Neuronal stem cell (in vitro differentiated cells): ENCODE measurements around the gene KCTD2.

Source experiments
- DNase-seq: peaks from one replicate; pipeline ENCODE4 v3.0.0-alpha.2; 2013; ENCODE audit warnings: low spot score
- H2AFZ ChIP-seq: one replicate; pipeline ENCODE4 v1.6.1; 2013; ENCODE audit warnings: mild to moderate bottlenecking, low read length, inconsistent platforms
- H2AK5ac ChIP-seq: 2 replicates; pipeline ENCODE4 v1.6.1; 2013; ENCODE audit warnings: low read depth, mild to moderate bottlenecking, inconsistent platforms, low read length, moderate library complexity, mixed read lengths
- H2BK120ac ChIP-seq: 2 replicates; pipeline ENCODE4 v1.6.1; 2013; ENCODE audit warnings: low read depth, mild to moderate bottlenecking, inconsistent platforms, low read length, moderate library complexity, mixed read lengths
- H2BK12ac ChIP-seq: one replicate; pipeline ENCODE4 v1.6.1; 2013; ENCODE audit warnings: low read length, inconsistent platforms
- H2BK15ac ChIP-seq: 2 replicates; pipeline ENCODE4 v1.6.1; 2013; ENCODE audit warnings: mild to moderate bottlenecking, low read length, inconsistent platforms, mixed read lengths
- H2BK5ac ChIP-seq: one replicate; pipeline ENCODE4 v1.6.1; 2013; ENCODE audit warnings: inconsistent platforms, mild to moderate bottlenecking, low read length, moderate library complexity
- H3K14ac ChIP-seq: one replicate; pipeline ENCODE4 v1.6.1; 2013; ENCODE audit warnings: low read length, inconsistent platforms
- H3K18ac ChIP-seq: 2 replicates; pipeline ENCODE4 v1.6.1; 2013; ENCODE audit warnings: low read length, inconsistent platforms
- H3K23ac ChIP-seq: 2 replicates; pipeline ENCODE4 v1.6.1; 2013; ENCODE audit warnings: low read depth, mild to moderate bottlenecking, mixed read lengths, low read length, inconsistent platforms; ENCODE audit not compliant: poor library complexity
- H3K27ac ChIP-seq: replicated peaks from 3 replicates; pipeline ENCODE4 v1.5.1; 2013; ENCODE audit warnings: low read length, inconsistent platforms
- H3K27me3 ChIP-seq, 3 experiments: 2 replicates each; pipeline ENCODE4 v1.6.1; 2013; ENCODE audit warnings: low read length in 3 of 3, mild to moderate bottlenecking in 2 of 3, inconsistent platforms in 1 of 3, low read depth in 1 of 3, mixed read lengths in 1 of 3, moderate library complexity in 1 of 3; ENCODE audit not compliant: control insufficient read depth in 3 of 3, insufficient read depth in 3 of 3
- H3K36me3 ChIP-seq, 2 donors: replicated peaks in 1 of 2; 2 replicates each; pipeline ENCODE4 v1.6.1; 2013; ENCODE audit warnings: low read length in 2 of 2; ENCODE audit not compliant: control insufficient read depth in 2 of 2, insufficient read depth in 2 of 2
- H3K4ac ChIP-seq: 2 replicates; pipeline ENCODE4 v1.6.1; 2013; ENCODE audit warnings: inconsistent platforms, mild to moderate bottlenecking, low read length, moderate library complexity
- H3K4me1 ChIP-seq, 2 donors: 1 replicate in 1 of 2; 2 replicates in 1 of 2; pipeline ENCODE4 v1.6.1; 2013; ENCODE audit warnings: low read length in 2 of 2, low read depth in 1 of 2; ENCODE audit not compliant: control insufficient read depth in 2 of 2, insufficient read depth in 1 of 2
- H3K4me2 ChIP-seq: one replicate; pipeline ENCODE4 v1.6.1; 2013; ENCODE audit warnings: mild to moderate bottlenecking, low read length, inconsistent platforms; ENCODE audit not compliant: insufficient read depth, poor library complexity, severe bottlenecking
- H3K4me3 ChIP-seq, 2 donors: 2 replicates each; pipeline ENCODE4 v1.5.1; 2013; ENCODE audit warnings: low read length in 2 of 2, mild to moderate bottlenecking in 2 of 2, inconsistent platforms in 1 of 2, moderate library complexity in 1 of 2
- H3K79me1 ChIP-seq: one replicate; pipeline ENCODE4 v1.6.1; 2013; ENCODE audit warnings: low read depth, mild to moderate bottlenecking, inconsistent platforms, low read length, moderate library complexity
- H3K9ac ChIP-seq: one replicate; pipeline ENCODE4 v1.6.1; 2013; ENCODE audit warnings: mild to moderate bottlenecking, low read depth, low read length, inconsistent platforms; ENCODE audit not compliant: poor library complexity
- H3K9me3 ChIP-seq, 2 donors: replicated peaks in 1 of 2; 2 replicates each; pipeline versions ENCODE3 to v1.6.1; 2013; ENCODE audit warnings: low read length in 2 of 2, mild to moderate bottlenecking in 2 of 2, inconsistent platforms in 1 of 2, low read depth in 1 of 2, mixed read lengths in 1 of 2, moderate library complexity in 1 of 2; ENCODE audit not compliant: control insufficient read depth in 2 of 2, insufficient read depth in 1 of 2
- H4K8ac ChIP-seq: one replicate; pipeline ENCODE4 v1.6.1; 2013; ENCODE audit warnings: low read depth, mild to moderate bottlenecking, inconsistent platforms, low read length, moderate library complexity
- H4K91ac ChIP-seq: one replicate; pipeline ENCODE4 v1.6.1; 2013; ENCODE audit warnings: low read length, low read depth, mild to moderate bottlenecking, inconsistent platforms; ENCODE audit not compliant: poor library complexity
- WGBS, 2 donors: extraction: QIAGEN DNeasy Blood & Tissue Kit; methylation state at CpG; one replicate each; pipeline ENCODE4 v1.1.7; 2013; ENCODE audit warnings: missing lambda C conversion rate in 2 of 2, mixed read lengths in 1 of 2; ENCODE audit not compliant: insufficient read length in 2 of 2, insufficient replicate concordance in 1 of 2; ENCODE audit errors: extremely low coverage in 2 of 2; 5-methylcytosine and 5-hydroxymethylcytosine counted together

KCTD2 gene

DNA sequence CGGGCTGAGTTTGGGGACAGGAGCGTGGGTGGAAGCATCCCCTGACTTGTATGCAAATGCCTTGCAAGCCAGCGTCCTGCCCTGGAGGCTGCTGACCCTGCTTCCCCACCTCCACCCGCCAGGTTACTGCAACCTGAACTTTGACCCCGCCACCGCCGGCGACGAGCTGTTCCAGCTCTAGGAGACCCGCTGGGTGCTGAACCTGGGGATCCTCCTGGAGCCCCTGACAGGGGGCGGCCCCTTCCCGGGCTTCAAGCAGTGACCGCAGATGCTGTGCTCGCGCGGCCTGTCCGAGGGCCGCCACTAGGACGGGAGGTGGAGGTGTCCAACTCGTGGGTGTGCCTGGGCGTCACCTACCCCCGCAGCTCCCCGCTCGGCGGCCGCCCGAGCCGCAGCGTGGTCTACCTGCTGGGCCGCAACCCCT lies 30.1 kb downstream of the KCTD2 start:
- H4K8ac ChIP-seq = no peak overlapping the region
- H3K36me3 ChIP-seq = no peaks in the 10 kb centered on the region
- H3K27ac ChIP-seq = no peak overlapping the region
- H3K4ac ChIP-seq = no peak overlapping the region
- no peak overlapping the region for H3K4me2 ChIP-seq
- peak overlapping the region; percentile 39 for H2BK5ac ChIP-seq
- H3K9ac ChIP-seq = no peak overlapping the region
- H3K23ac ChIP-seq = no peak overlapping the region
- no peak overlapping the region for H3K18ac ChIP-seq
- peak overlapping the region; percentile 8 for H2AK5ac ChIP-seq
- no peak overlapping the region for H2BK15ac ChIP-seq
- H3K9me3 ChIP-seq = no peaks in the 10 kb centered on the region
- WGBS, 2 donors = no CpG with 5 or more reads among the region's 30 CpGs
- no peak overlapping the region for H3K4me3 ChIP-seq
- H4K91ac ChIP-seq = no peak overlapping the region
- H3K14ac ChIP-seq = no peak overlapping the region
- peak overlapping the region; percentile 41 for H2BK12ac ChIP-seq
- H3K4me1 ChIP-seq = peaks cover 8% of the 10 kb centered on the region in 2 donors
- H3K27me3 ChIP-seq = peaks cover 0 to under 1% (median 0%) of the 10 kb centered on the region in 3 experiments
- no peak overlapping the region for H2AFZ ChIP-seq
- DNase-seq = no peak
- no peak overlapping the region for H2BK120ac ChIP-seq
- H3K79me1 ChIP-seq = no peaks in the 10 kb centered on the region

DNA sequence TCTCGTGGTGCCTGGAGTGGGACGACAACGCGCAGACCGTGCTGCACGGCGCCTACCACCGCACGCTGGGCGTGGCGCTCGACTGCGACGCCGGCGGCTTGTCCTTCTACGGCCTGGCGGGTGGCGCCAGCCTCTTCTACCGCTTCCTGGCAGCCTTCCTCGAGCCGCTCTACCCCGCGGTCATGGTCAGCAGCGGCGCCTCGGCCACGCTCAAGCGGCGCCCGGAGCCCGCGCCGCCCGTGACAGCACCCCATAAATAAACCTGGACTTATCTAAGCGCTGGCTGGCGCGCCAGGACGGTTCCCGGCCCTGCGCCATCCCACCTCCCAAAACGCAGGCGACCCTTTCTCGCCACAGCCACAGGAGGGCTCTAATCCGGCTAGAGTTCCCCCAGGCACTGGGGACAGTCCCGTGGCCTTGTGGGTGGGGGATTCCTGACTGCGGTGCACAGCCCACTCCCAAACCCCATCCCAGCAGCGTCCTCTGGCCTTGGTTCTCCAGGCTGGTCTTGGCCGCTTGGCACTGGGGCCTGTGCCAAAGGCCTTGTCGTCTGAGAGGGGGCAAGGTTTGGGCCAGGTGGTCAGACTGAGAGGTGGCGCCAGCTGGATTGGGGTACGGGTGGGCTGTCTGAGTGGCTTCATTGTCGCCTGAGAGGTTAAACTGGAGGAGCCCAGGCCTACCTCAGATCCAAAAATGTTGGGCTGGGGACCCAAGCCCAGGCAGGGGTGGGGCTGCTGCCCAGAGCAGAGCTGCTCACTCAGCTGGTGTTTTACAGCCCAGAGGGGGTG lies 30.7 kb downstream of the KCTD2 start:
- no peaks in the 10 kb centered on the region for H3K79me1 ChIP-seq
- no peak overlapping the region for H3K23ac ChIP-seq
- no peaks in the 10 kb centered on the region for H3K36me3 ChIP-seq
- DNase-seq = no peak
- no peak overlapping the region for H3K4ac ChIP-seq
- H2AFZ ChIP-seq = peak overlapping the region; percentile 66
- H2AK5ac ChIP-seq = peak overlapping the region; percentile 8
- H3K9ac ChIP-seq = no peak overlapping the region
- H2BK15ac ChIP-seq = no peak overlapping the region
- H3K27me3 ChIP-seq = peaks cover 0 to 3% (median 0%) of the 10 kb centered on the region in 3 experiments
- no peak overlapping the region for H3K27ac ChIP-seq
- peak overlapping the region; percentile 41 for H2BK12ac ChIP-seq
- peaks cover 0 to 2% of the 10 kb centered on the region in 2 donors for H3K9me3 ChIP-seq
- H3K14ac ChIP-seq = no peak overlapping the region
- H3K18ac ChIP-seq = peak overlapping the region; percentile 2
- no peak overlapping the region for H3K4me3 ChIP-seq
- no peak overlapping the region for H4K8ac ChIP-seq
- peaks cover 8 to 12% of the 10 kb centered on the region in 2 donors for H3K4me1 ChIP-seq
- no peak overlapping the region for H2BK120ac ChIP-seq
- H4K91ac ChIP-seq = no peak overlapping the region
- peak overlapping the region; percentile 39 for H2BK5ac ChIP-seq
- no CpG with 5 or more reads among the region's 53 CpGs for WGBS, 2 donors
- H3K4me2 ChIP-seq = no peak overlapping the region

DNA sequence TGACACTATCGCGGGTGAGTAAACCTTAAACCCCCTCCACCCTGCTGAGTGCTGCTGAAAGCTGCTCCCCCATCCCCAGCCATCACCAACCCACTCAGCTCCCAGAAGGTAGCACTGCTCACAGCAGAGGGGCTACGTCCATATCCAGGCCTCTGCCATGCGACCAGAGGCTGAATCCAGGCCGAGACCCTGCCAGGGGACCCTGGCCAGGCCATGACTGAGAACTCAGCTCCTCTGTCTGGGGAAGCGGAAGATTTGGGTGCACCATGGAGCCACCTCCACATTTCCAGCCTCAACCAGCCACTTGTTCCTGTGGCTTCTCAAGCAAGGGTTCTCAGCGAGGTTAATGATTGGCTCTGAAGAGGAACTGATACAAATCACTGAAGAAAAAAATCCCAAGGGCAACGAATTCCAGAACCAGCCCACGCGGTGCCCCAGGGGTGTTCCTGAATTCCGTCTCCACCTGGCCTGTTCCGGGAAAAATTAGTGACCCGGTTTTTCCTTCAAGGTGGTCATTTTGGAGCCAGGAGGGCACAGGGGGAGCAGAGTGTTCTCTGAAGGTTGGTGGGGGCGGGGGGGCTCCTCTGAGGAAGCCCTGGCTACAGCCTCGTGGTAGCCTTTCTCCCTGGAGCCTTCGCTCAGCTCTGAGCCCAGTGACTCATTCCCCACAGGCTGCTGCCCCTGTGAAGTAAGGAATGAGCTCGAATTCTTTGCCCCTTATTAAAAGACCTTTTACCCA lies 31.4 kb downstream of the KCTD2 start:
- Histone ChIP-seq H2AK5ac (no peak overlapping the region), H3K79me1 (no peaks in the 10 kb centered on the region), H3K27ac (no peak overlapping the region), H2BK15ac (peak overlapping the region; percentile 1), H3K4me3 (no peak overlapping the region), H4K91ac (no peak overlapping the region), H3K4ac (no peak overlapping the region), H3K9ac (no peak overlapping the region), H2BK5ac (no peak overlapping the region), H2BK120ac (no peak overlapping the region), H3K27me3 (peaks cover 0 to 3% (median 0%) of the 10 kb centered on the region in 3 experiments), H3K23ac (no peak overlapping the region), H3K4me1 (peaks cover 8 to 12% of the 10 kb centered on the region in 2 donors), H4K8ac (no peak overlapping the region), H2AFZ (peak overlapping the region; percentile 66), H3K18ac (peak overlapping the region; percentile 40), H3K9me3 (peaks cover 0 to 2% of the 10 kb centered on the region in 2 donors), H2BK12ac (no peak overlapping the region), H3K36me3 (no peaks in the 10 kb centered on the region), H3K14ac (no peak overlapping the region), H3K4me2 (no peak overlapping the region)
- no CpG with 5 or more reads among the region's 17 CpGs for WGBS, 2 donors
- no peak for DNase-seq

GRCh38 chr17:75079023-75079373 lies 32.0 kb downstream of the KCTD2 start:
- peaks cover 0 to 3% (median 0%) of the 10 kb centered on the region in 3 experiments for H3K27me3 ChIP-seq
- no peaks in the 10 kb centered on the region for H3K36me3 ChIP-seq
- no peak overlapping the region for H3K4ac ChIP-seq
- H2AFZ ChIP-seq = peak overlapping the region; percentile 66
- H3K14ac ChIP-seq = no peak overlapping the region
- H3K23ac ChIP-seq = no peak overlapping the region
- peaks cover 0 to 2% of the 10 kb centered on the region in 2 donors for H3K9me3 ChIP-seq
- no peak overlapping the region for H2BK120ac ChIP-seq
- no peak overlapping the region for H2BK5ac ChIP-seq
- H3K4me3 ChIP-seq = no peak overlapping the region
- no peak for DNase-seq
- H4K8ac ChIP-seq = no peak overlapping the region
- H2BK12ac ChIP-seq = no peak overlapping the region
- peaks cover 8 to 17% of the 10 kb centered on the region in 2 donors for H3K4me1 ChIP-seq
- H3K9ac ChIP-seq = no peak overlapping the region
- no CpG with 5 or more reads among the region's 8 CpGs for WGBS, 2 donors
- H3K4me2 ChIP-seq = no peak overlapping the region
- H3K18ac ChIP-seq = no peak overlapping the region
- H4K91ac ChIP-seq = no peak overlapping the region
- peak overlapping the region; percentile 1 for H2BK15ac ChIP-seq
- no peaks in the 10 kb centered on the region for H3K79me1 ChIP-seq
- no peak overlapping the region for H2AK5ac ChIP-seq
- no peak overlapping the region for H3K27ac ChIP-seq
